ENCODE measurements around the gene LPAR6.

DNA sequence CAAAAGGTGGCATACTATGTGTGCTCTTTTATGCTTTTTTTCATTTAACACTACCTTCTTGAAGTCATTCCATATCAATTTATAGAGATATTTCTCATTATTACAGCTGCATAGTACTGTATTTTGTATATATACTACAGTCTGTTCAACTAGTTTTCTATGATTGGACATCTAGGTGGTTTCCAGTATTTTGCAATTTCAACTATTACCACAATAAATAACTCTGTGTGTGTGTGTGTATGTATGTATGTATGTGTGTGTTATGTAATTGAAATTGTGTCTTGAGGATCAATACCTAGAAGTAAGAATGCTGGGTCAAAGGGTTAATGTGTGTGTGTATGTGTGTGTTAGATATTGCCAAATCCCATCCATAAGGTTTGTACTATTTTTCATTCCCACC, 7.0 kb downstream of the LPAR6 start:
- TF ChIP-seq, protein P1, sequence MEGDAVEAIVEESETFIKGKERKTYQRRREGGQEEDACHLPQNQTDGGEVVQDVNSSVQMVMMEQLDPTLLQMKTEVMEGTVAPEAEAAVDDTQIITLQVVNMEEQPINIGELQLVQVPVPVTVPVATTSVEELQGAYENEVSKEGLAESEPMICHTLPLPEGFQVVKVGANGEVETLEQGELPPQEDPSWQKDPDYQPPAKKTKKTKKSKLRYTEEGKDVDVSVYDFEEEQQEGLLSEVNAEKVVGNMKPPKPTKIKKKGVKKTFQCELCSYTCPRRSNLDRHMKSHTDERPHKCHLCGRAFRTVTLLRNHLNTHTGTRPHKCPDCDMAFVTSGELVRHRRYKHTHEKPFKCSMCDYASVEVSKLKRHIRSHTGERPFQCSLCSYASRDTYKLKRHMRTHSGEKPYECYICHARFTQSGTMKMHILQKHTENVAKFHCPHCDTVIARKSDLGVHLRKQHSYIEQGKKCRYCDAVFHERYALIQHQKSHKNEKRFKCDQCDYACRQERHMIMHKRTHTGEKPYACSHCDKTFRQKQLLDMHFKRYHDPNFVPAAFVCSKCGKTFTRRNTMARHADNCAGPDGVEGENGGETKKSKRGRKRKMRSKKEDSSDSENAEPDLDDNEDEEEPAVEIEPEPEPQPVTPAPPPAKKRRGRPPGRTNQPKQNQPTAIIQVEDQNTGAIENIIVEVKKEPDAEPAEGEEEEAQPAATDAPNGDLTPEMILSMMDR (IDR thresholded peaks at IDR 0.05; ENCODE audit: low read length): no peak
- TF ChIP-seq EZH2 (IDR thresholded peaks at IDR 0.05; ENCODE audit: borderline replicate concordance, low read length): no peak

Data from OCI-LY1 (cell line).